GM21723 (cell line): ENCODE results near the gene CLN5.
"Not testable (repeated sequence)": the region's sequence is repeated elsewhere in the genome, so short reads cannot be mapped to it uniquely, and the experiment has no call there.

Experiments used
- ATAC-seq: cut with Tn5 transposase; IDR thresholded peaks from one replicate; pipeline ENCODE4 v1.9.1; 2021; ENCODE audit warnings: mild to moderate bottlenecking, moderate library complexity; ENCODE audit not compliant: unreplicated experiment

CLN5 gene

DNA sequence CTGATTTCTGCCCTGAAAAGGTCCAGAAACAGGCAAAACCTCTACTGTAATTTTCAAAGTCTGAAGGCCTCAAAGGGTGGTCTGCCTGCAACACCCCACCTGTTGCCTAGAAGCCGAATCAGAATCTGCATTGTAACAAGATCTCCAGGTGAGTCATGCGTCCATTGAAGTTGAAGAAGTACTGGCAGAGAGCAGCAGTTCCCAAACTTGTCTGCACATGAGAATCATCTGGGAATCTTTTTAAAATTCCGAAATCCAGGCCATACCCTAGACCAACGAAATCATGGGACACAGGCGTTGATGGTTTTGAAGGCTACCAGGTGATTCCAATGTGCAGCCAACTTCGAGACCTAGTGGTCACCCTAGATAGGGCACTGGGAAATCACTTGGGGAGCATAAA is 16.0 kb upstream of the CLN5 start:
- ATAC-seq: no peak

DNA sequence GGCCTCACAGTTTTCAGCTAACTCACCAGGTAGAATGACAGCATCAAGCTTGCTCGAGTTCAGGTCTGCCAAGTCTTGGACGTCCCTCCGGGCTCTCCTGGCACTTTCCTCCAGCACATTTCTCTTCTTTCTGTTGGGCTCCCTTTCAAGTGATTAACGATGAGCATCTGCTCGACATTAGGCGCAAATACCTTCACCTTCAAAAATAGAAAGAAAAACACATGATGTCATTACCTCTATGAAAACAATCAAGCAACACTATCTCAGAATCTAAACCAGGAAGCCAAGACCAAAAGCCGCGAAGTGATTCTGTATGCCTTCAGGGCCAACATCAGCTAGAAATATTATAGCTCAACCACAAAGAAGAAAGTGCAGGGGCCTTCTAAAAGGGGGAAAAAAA is 15.4 kb upstream of the CLN5 start:
- no peak for ATAC-seq

DNA sequence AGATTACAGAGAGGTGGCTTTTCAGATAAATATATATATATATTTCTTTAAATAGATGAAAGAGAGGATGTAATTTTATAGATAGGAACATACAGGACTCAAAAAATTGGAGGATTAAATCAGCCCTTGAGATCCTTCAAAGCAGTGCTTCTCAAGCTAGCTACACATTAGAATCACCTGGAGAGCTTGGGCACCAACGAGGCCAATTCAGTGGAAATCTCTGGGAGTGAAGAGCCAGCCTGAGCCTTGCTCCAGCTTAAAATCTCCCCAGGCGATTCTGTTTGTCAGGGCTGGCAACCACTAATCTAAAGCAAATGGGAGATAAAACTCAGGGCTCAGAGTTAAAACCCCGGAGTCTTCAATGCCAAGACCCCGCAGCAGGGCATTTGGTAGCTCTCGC is 15.0 kb upstream of the CLN5 start:
- no peak for ATAC-seq

DNA sequence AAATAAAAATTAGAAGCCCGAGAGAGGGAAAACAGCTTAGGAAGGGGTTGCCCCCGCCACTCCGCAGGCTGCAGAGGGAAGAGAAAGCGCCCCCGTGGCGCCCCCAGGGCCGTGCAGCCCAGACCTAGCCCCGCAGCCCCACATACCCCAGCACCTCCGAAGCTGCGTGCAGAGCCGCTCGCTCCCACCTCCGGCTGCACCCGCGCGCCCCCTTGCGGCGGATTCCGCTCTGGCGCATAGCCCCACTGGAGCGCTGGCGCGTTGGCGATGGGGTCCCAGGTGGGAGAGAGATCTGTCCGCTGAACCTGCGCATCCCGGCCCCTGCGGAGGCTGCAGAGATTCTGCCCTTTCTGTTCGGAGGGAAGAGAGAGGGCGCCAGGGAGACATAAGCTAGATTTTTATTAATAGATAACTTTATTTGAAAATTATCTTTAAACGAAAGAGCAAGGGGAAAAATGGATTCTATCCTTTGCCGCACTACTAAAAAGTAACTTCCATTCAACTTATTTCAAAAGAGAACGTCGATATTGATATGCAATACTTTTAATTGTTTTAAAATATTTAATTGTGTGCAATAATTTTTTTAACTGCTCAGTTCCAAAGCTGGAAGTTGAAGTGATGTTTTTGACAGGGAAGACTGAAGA is 11.7 kb upstream of the CLN5 start:
- ATAC-seq: peak; percentile 100

DNA sequence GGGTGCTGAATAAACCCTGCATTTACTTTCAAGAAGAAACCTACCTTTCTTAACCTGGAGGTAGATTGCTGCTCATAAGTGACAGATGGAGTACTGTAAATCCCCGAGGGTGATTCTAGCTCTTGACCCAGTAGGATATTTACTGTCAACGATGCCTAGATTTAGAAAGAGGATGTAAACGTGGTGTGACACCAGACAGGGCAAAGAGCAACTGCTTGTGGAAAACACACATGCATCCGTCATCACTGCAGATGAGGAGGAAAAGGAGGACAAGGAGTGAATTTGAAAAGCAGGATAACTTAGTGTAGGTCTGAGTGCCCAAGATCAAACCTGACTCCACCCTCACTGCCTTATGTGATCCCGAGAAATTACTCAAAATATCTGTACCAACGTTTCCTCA is 9.8 kb upstream of the CLN5 start:
- ATAC-seq: no peak

DNA sequence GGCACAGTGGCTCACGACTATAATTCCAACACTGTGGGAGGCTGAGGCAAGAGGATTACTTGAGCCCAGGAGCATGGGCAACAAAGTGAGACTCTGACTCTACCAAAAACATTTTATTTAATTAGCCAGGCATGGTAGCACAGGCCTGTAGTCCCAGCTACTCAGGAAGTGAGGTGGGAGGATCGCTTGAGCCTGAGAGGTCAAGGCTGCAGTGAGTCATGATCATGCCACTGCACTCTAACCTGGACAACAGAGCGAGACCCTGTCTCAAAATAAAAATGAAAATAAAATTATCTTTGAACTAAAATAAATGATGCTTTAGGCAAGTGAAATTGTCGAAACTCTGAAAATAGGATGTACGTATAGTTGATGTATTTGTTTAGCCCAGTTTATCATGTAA is 8.2 kb upstream of the CLN5 start:
- no peak for ATAC-seq

DNA sequence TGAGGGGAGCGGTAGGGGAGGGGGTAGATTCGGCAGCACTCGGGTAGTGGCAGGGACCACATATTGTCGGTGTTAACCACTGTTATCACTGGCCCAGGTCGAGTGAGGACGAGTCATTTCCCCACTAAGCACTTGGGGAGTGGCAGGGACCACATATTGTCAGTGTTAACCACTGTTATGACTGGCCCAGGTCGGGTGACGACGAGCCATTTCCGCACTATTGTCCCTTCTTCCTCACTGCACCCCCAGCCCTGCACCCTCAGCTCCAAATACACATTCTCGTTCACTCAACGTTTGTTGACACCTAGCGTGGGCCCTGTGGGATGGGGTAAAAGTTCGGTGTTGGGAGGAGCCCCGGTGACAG is 467 bp upstream of the CLN5 start:
- peak; percentile 53 for ATAC-seq

DNA sequence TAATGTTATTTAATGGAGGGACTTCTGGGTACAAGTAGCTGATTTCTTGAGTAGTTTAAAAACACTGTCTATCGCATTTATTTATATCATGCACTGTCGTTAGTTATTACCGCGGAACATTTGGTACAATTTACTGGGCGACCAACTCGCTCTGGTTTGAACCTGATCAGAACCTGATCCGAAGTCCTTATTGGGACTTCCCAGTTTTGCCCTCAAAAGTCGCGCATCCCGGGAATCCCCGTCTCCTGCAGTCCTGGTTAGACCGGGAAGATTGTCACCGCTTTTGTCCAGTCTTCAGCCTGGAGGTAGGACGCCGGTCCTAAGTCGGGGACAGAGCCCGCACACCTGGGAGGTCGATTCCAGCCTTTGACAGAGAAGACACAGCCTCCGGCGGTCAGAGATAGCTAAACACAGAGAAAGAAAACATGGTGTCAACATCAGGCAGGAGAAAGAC is 694 bp downstream of the CLN5 start:
- ATAC-seq: peak; percentile 25

DNA sequence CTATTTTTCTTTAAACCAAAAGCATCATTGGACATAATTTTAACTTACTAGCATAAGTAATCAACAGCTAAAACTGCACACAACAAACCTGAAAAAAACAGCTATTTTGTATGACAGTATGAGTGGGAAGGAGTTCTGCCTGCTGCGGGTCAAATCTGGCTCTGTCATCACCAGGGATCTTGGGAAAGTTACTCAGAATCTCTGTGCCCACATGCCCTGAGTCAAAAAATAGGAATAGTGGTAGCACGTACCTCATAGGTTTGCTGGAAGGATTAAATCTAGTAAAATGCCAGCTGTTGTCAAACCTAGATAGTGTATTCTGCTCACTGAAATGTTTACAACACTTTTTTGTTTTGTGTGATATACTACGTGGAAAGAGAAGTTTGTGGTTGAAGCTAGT is 1.1 kb downstream of the CLN5 start:
- no peak for ATAC-seq

DNA sequence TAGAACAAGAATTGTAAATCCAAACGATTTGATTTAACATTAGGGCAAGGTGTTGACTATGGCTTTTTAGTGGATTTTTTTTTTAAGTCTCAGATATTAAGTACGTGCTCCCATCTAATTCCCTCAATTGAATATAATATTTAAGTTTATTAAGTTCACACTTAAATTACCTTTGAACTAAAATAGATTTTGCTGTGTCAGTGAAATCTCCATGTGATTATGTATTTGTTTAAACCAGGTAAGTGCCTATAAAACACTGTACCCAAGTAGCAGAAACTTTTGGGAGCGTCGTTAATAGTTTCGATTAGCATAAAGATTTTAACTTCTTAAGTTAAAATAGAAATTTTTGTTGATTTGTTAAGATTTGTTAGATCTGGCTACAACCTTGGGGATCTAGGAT is 1.6 kb downstream of the CLN5 start:
- no peak for ATAC-seq

DNA sequence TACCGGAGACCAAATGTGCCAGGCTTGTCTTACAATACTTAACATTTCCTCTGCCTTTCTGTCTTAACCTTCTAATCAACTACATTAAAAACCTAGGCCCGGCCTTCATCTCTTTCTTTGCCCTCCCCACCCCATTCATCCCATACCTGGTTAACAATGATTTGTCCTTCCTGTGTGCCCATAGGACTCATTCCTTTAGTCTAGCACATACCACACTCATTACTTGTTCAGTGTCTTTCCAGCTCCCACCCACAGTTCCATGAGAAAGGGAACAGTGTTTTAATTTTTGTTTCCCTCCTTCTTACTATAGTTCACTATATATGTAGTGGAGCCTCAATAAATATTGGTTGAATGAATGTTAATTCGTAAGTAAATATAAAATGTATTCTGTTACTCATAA is 2.4 kb downstream of the CLN5 start:
- no peak for ATAC-seq

DNA sequence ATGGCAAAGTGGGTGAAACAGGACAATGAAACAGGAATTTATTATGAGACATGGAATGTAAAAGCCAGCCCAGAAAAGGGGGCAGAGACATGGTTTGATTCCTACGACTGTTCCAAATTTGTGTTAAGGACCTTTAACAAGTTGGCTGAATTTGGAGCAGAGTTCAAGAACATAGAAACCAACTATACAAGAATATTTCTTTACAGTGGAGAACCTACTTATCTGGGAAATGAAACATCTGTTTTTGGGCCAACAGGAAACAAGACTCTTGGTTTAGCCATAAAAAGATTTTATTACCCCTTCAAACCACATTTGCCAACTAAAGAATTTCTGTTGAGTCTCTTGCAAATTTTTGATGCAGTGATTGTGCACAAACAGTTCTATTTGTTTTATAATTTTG is 8.6 kb downstream of the CLN5 start:
- ATAC-seq: no peak

DNA sequence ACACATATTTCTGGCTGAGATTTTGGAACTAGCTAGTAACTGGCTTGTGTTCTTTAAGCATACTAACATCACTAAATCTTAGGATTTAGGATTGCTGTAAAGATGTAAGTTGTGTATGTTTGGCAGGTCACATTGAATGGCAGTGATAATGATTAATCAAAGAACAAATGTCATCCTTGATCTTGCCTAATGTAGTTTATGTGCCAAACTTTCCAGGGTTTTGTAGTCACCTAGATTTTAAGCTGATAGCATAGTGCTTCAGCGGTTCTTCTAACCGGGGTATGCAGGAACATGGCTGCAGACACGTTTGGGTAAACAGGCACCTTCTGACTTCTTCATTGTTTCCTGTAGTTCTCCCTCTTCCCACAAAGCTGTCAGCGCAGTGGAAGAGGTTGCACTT is 9.7 kb downstream of the CLN5 start:
- no peak for ATAC-seq

DNA sequence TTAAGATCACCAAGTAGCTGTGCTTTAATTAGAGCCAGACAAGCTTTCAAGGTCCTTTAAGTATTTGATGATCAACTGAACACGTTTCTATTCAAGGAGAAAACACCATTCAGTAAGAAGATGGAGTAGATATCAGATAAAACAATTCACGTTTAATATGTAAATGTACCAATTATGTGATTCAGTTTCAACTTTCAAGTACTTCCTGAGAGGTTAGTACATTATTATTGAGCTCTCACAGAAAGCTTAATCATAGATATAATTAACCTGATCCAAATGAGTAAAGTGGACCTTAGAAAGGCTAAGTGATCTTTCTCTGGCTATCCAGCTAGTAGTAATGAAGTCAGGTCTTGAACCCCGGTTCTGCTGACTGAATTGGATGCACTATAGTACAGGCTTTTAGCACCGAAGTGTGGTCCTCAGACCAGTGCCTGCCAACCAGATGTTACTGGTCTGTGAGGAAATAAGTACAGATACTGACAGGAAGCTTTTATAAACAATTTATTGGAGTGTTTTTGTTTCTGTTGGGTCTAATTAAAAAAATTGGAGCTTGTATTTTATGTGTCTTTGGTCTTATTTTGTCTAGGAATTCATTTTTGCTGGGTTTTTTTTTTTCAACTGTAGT is 10.2 kb downstream of the CLN5 start:
- ATAC-seq: no peak

DNA sequence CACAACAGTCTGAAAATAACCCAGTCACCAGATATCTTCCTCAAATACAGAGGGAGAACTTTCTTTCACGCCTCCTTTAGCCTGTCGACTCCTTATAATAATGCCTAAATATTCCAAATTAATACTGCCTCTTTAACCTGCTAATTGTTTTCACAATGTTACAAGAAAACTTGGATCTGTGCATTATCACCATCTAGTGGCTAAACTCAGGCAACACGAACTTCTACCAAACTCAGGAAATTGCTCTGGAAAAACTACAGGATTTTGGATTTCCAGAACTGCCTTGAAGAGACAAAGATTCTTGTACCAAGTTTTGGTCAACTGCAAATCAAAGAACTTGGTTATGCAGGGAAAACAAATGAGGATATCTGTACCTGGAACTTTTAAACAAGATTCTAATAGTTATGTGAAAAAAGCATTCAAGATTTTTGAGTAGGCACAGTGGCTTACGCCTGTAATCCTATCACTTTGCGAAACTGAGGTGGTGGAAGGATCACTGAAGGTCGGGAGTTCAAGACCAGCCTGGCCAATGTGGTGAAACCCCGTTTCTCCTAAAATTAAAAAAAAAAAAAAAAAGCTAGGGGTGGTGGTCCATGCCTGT is 10.8 kb downstream of the CLN5 start:
- ATAC-seq: no peak

DNA sequence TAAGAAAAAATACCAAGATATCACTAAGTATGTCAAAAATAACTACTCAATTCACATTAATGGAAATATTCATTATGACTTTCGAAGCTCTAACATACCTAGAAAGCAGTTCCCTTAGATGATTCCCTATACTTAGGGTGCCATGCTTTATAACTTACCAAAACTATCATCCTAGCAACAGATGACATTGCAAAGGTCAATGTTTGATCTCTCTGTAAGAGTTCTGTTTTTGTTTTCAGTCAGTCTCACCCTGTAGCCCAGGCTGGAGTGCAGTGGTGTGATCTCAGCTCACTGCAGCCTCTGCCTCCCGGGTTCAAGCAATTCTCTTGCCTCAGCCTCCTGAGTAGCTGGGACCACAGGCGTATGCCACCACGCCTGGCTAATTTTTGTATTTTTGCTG is 16.5 kb downstream of the CLN5 start:
- not testable (repeated sequence) for ATAC-seq

DNA sequence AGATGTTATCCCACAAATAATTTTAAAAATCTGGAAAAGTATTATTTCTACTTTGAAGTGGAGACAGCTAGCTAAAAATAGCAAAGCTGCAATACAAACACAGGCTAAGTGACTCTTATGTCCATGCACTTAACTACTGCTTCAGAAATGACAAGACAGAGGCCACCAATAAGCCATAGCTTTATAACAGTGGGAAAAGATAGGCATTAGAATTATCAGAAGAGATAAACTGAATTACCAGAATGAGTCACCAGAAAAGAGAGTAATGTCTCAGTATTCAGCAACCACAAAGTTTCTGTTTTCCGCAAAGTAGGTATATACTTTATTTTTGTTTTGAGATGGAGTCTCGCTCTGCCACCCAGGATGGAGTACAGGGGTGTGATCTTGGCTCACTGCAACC is 17.1 kb downstream of the CLN5 start:
- peak; percentile 53 for ATAC-seq

DNA sequence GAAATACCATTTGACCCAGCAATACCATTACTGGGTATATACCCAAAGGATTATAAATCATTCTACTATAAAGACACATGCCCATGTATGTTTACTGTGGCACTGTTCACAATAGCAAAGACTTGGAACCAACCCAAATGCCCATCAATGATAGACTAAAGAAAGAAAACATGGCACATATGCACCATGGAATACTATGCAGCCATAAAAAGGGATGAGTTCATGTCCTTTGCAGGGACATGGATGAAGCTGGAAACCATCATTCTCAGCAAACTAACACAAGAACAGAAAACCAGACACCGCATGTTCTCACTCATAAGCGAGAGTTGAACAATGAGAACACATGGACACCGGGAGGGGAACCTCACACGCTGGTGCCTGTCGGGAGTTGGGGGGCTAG is 17.8 kb downstream of the CLN5 start:
- not testable (repeated sequence) for ATAC-seq

DNA sequence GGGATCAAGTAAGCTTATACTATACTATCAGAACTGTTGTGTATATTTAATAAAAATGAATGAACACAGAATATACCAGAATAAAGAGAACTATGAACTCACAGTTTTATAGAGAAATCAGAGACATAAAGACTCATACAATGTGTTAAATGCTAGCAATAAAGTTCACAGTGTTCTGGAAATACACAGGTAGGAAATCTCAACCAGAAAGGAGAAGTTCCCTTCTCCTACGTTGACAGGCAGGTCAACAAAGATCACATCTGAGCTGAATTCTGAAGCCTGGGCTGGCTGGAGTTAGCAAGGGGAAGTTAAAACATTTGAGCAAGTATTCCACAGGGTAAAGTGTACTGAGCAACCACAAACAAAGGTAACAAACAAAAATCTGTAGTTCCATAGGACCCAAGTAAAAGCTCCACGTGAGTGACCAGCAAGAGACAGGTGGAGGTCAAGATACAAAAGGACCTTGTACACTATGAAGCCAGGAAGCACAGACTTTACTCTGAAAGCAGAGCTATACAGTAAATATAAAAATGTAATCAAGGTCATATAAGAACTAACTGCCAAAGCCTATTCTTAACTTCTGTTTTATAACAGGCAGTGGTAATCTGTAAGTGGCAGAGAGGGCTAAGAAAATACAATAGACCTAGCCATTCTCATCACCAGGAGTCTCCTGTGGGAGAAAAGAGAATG is 22.1 kb downstream of the CLN5 start:
- no peak for ATAC-seq

DNA sequence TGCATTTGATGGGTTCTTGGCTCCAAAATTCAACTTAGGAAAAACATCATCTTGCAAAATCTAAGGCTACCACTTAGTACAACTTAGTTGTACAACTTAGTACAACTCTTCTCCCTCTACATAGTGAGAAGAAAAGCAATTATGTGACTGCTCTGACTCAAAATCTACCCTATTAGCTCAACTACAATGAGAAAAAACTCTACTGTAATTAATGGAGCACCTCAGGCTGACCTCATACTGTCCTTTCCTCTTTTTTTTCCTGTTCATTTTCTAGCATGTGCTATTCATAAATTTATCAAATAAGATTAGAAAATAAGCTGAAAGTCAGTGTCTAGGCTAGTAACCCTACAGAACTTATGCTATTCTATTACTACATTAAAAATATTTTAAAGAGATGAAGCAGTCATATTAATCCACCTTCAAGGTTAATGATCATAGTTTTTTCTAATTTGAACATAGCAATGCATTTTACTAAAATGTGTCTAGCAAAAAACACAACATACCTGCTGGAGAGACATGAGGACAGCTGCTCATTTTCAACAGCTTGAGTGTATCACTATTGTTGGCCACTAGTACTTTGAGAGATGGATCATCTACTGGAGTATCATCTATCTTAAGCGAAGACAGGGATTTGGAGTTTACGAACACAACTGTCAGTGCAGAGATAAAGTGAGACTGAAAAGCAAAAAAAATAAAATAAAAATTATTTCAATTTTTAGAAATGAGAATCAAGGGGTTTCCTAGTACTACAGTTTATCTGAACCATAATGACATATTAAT is 23.2 kb downstream of the CLN5 start:
- ATAC-seq: no peak

DNA sequence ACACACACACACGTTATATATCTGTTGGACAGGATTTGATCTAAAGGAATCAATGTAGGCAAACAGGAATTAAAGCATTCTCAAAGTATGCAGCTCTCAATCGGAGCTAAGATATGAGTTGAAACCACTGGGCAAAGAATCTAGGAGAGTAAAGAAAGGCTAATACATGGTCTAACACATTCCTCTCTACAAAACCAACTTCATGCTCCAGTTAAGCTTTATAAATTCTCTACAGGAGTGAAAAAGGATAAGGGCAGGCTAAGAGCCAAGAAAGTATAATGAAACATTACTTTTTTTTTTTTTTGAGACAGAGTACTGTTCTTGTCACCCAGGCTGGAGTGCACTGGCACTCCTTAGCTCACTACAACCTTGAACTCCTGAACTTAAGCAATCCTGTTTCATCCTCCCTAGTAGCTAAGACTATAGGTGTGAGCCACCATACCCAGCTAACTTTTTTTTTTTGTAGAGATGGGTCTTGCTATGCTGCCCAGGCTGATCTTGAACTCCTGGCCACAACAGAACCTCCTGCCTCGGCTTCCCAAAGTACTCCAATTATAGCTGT is 24.5 kb downstream of the CLN5 start:
- ATAC-seq: no peak
